ENCODE measurements around the gene RNF43.
A peak's percentile ranks its signal among the peaks of the same experiment; 100 is the strongest.

The RNF43 gene

GRCh38 chr17:58417300-58418092, at the start of gene RNF43:
Gene RNF43, minus strand, starts transcription at chr17:58417534. Its CDS starts 1,957 bp downstream, at chr17:58415577.
- peak; percentile 93 for DNase-seq

DNA sequence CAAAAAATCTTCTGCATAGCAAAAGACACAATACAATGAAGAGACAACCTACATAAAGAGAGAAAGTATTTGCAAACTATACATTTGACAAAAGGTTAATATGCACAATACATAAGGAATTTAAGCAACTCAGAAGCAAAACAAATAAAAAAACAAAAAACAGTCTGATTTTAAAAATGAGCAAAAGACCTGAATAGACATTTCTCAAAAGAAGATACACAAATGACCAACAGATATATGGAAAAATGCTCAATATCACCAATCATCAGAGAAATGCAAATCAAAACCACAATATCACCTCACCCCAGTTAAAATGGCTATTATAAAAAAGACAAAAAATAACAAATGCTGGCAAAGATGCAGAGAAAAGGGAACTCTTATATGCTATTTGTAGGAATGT, 38.2 kb upstream of the RNF43 start:
- no peak for DNase-seq

DNA sequence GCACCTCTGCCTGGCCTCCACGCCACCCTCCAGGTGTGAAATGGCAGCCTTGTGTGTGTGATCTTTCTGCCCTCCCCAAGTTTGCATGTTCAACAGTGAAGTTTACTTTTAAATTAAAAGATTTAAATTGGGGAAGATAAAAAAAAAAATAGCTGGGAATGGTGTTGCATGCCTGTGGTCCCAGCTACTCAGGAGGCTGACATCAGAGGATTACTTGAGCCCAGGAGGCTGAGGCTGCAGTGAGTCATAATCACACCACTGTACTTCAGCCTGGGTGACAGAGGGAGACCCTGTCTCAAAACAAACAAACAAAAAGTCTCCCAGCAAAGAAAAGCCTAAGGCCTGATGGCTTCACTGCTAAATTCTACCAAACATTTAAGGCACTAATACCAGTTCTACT, 35.4 kb upstream of the RNF43 start:
- DNase-seq = no peak

DNA sequence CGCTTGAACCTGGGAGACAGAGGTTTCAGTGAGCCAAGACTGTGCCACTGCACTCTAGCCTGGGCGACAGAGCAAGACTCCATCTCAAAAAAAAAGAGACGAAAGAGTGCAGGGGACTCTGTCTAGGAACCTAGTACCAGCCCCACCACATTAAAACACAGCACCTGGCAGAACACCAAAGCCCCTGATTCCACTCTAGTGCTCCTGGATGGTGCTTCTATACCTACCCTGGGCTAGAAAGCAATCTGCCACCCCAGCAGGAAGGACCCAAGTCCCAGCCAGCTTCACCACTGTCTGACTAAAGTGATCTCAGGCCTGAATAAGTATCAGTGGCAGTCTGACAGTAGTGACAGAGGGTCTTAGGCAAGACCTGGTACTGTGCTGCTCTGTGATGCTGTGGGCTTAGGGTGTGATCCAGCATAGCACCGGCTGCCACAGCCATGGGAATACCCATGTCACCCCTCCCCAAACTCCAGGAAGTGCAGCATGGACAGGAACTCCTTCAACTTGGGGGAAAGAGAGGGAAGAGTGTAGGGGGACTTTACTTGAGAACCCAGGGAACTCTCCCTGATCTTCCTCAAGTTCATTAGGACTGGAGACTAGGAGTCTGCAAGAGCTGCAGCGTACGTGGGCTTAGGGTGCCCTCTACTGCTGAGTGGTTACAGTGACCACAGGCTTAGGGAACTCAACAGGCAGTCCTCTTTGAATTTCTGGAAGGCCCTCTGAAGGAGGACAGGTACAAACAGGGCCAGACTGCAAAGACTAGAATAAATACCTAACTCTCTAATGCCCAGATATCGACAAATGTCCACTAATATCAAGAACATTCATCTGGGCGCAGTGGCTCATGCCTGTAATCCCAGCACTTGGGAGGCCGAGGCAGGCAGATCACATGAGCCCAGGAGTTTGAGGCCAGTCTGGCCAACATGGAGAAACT, 30.0 kb upstream of the RNF43 start:
- peak; percentile 71 for DNase-seq

- DNase-seq = no peak
Measured at GRCh38 chr17:58446086-58446485, 28.8 kb upstream of the RNF43 start.

DNA sequence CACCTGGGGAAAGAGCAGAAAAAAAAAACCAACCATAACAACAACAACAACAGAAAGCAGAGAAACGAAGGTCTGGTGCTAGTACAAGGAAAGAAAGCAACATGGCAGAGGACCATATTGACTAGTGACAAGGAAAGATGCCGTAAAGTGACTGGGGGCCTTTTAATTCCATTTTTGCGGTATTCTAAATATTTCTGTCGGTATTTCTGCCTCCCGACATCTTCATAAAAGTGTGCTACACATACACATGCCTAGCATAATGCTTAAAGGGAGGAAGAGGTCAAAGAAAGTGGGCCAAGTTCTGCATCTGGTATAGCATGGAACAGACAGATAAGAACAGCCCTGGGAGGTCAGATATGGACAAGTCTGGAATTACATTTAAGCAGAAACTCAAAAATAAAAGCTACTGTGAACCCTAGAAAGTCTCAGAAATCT, 19.5 kb upstream of the RNF43 start:
- no peak for DNase-seq

DNA sequence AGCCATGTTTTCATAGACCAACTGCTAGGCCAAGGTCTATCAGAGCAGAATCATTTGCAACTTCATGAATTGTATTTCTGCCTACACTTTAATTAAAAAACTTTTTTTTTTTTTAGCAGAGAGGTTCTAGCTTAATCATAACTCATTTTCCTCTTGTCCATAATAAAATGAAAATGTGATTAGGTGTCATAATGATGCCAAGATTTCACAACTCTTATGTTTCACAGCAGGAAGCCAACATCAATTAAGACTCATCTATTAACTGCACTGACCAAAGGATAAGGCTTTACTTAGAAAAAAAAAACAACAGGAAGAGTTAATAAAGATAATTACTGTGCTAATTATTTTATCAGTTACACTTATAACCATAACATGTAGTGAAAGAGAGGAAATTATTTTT, 18.9 kb upstream of the RNF43 start:
- DNase-seq = no peak

GRCh38 chr17:58432806-58433573, 15.7 kb upstream of the RNF43 start:
- DNase-seq = no peak

- no peak for DNase-seq
Measured at GRCh38 chr17:58427807-58428206, 10.5 kb upstream of the RNF43 start.

GRCh38 chr17:58421711-58422110, 4.4 kb upstream of the RNF43 start:
- no peak for DNase-seq

DNA sequence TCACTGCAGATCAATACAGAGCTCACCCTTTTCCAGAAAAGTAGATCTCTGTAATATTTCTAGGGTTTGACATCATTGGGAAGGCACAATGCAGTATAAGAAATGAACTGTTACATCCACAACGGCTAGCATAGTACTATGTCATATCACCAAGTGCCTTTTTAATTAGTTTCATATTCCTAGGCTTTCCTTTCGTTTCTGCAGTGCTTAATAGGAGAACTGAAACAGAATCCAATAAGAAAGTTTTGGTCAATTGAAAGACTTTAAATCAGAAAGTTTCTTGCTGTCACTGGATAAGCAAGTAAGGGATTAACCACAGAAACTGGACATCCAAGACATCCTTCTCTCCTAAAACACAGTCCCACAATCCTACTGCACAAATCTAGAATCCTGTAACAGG, 3.5 kb upstream of the RNF43 start:
- DNase-seq = no peak

DNA sequence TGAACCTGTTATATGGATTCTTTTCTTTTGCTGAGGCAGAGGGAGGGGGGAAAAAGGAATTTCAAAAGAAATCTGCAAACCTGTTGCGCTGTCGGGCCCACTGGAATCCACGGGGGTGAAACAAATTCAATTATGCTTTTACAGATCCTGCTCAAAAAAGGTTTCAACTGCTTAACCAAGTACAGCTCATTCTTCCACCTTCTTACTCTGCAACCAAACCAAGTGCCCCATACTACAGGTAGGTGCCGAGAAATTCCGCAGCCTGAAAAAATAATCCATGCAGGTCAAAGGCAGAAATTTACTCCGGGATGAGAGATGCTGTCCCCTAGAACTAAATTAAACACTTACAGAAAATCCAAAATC, 416 bp downstream of the RNF43 start:
- no peak for DNase-seq

GRCh38 chr17:58416396-58416795, 938 bp downstream of the RNF43 start:
- DNase-seq = no peak

GRCh38 chr17:58415371-58416055, 1.8 kb downstream of the RNF43 start:
- no peak for DNase-seq

DNA sequence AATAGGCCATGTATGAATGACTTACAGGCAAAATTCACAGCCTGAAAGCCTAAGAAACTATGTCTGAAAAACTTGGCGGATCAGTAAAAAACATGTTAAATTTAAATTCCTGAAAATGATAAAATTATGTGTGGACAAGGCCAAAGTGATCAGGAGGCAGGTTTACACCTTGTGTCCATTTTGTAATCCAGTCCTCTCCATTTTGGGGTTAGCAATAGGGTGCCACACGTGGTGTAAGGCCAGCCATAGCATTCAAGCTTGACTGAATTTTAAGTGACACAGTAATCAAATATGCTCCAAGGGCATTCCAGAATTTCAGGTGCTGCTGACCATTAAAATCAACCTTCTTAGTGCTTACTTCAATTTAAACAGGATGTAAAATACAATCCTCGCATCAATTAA, 2.7 kb downstream of the RNF43 start:
- DNase-seq = no peak

DNA sequence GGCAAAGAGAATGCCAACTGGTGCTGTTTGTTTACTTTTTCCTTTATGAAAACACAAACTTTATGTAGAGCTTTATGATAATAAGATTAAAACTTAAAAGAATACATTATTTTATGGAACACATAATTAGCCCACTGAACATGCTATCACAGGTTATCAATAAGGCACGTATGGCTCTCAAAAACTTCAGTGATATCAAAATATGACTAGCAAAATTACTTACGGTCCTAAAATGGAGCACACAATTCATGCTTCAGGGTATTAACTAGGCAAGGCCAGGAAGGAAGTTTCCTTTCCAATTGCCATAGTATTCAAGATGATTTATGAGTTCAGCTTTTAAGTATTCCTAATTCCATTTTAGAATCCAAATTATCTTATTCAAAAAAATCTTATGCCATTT, 3.6 kb downstream of the RNF43 start:
- DNase-seq = no peak

GRCh38 chr17:58412961-58413586, 4.3 kb downstream of the RNF43 start:
- DNase-seq = no peak

DNA sequence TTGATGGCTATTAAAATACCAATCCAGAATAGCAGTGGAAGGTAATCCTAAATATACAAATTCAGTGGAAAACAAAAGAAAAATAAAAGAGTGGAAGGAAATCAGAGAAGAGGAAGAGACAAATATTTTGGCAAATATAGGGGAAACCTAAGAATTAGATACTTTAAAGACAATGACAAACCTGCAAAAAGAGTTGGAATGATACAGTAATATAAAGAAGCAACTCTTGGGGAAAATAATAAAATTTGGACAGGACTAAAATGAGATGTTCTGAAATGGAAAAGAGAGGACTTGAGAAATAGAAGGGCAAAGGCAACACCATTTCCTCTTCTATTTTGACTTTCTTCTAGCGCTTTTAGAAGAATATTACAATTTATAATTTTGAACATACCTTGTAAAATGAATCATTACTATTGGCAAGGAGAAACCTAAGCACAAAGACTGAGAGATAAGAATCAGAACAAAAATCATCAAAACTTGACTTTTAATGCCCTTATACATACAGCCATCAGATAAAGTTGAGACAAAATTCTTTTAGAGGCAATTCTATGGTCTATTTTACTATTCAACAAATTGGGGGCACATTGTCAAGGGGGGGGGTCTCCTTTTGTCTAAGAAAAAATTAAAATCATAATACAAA, 5.2 kb downstream of the RNF43 start:
- no peak for DNase-seq

DNA sequence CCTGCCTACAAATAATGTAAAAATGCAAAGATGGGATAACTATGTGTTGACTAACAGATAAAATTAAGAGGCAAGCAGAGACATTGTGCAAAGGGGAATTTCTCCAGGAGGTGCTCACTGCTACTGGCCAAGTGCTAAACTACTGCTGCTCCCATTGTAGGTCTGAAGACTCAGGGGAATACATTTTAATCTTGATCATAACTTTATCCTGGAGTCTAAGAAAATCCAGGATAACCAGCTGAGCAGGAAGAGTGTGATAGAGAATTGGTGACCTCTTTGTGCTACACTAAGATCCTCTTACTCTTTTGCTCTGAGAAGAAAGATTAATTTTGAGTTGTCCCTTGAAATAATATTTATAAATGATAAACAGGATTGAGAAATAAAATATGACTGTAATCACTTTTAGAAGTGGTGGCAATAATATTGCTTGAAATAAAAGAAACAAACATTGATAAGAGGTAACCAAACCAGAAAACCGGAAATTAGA, 5.9 kb downstream of the RNF43 start:
- DNase-seq = no peak

DNA sequence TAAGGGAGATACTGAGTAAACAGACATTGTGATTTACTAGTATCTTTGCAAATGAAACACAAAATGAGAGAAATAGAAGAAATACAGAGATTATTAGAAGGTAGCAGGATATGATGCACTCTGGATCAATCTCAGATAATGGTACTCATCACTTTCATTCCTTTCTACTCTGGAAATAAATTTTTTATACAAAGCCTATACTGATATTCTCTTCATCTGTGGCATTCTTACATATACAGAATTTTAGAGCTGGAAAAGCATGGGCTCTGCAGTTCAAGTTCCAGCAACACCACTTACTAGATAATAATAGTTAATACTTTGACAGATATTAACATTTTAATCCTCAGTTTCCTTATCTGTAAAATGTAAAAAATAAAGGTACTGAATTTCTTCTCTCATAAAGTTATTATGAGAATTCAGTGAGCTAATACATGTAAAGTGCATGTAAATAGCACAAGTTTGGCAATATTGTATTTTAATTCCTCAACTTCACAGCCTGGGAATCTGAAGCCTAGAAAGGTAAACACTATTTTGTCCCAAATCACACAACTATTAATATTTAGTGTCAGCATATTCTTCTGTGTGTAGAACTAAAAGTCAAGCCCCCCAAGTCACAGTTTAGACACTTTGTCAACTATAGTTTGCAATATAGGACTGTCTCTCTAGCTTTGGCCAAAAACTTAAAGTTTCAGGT, 6.5 kb downstream of the RNF43 start:
- no peak for DNase-seq

DNA sequence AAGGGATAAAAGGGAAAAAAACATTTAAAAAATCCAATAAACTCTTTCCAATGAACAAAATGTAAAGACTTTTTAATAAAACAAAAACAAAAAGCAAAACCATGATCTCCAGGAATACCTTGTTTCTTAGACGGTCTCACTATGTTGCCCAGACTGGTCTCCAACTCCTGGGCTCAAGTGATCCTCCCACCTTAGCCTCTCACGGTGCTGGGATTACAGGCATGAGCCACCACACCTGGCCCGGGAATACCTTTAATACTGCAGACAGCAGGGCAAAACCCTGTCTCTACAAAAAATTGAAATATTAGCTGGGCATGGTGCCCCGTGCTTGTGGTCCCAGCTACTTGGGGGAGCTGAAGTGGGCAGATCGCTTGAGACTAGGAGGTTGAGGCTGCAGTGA, 7.9 kb downstream of the RNF43 start:
- no peak for DNase-seq

Measured in CD4-positive, alpha-beta T cell treated with Interleukin-17A for 1 hour (primary cell).